GM23338 (cell line): ENCODE results near the gene KAT2B. TPM values are rescaled to one million over a fixed set of nuclear protein-coding genes. Genes with fewer than 3 reads are reported as not detected.

Source experiments
- ATAC-seq: fragments of 200-7000 bp; cut with Tn5 transposase; 3 replicates; pipeline ENCODE4 v1.9.1; 2020
- DNase-seq: peaks from one replicate; pipeline ENCODE4 v3.0.0-alpha.2; 2015; ENCODE audit warnings: low spot score
- H2AFZ ChIP-seq: fragments of 200-600 bp; sonication (generic); 2 replicates; pipeline ENCODE4 v1.8.0; 2016; ENCODE audit warnings: antibody characterized with exemption, mild to moderate bottlenecking, moderate library complexity
- H3F3A ChIP-seq: fragments of 200-600 bp; sonication (generic); replicated peaks from 2 replicates; pipeline ENCODE4 v1.8.0; 2017; ENCODE audit warnings: antibody characterized with exemption, mixed run types, low read depth
- H3K27ac ChIP-seq: fragments of 200-600 bp; sonication (generic); 2 replicates; pipeline ENCODE4 v1.6.1; 2016; ENCODE audit warnings: low read depth
- H3K27me3 ChIP-seq: fragments of 200-600 bp; sonication (generic); 2 replicates; pipeline ENCODE4 v1.8.0; 2016; ENCODE audit warnings: mild to moderate bottlenecking, mixed run types, moderate library complexity; ENCODE audit not compliant: insufficient read depth
- H3K36me3 ChIP-seq: fragments of 200-600 bp; sonication (generic); 2 replicates; pipeline ENCODE4 v1.8.0; 2016; ENCODE audit warnings: mild to moderate bottlenecking; ENCODE audit not compliant: insufficient read depth
- H3K4me1 ChIP-seq: fragments of 200-600 bp; sonication (generic); 2 replicates; pipeline ENCODE4 v1.8.0; 2016; ENCODE audit warnings: mild to moderate bottlenecking, moderate library complexity; ENCODE audit not compliant: insufficient read depth
- H3K4me2 ChIP-seq: fragments of 200-600 bp; sonication (generic); 2 replicates; pipeline ENCODE4 v1.7.1; 2017; ENCODE audit warnings: mixed run types
- H3K4me3 ChIP-seq: fragments of 200-600 bp; sonication (generic); 2 replicates; pipeline ENCODE4 v1.6.1; 2016; ENCODE audit warnings: mixed run types
- H3K79me2 ChIP-seq: fragments of 200-600 bp; sonication (generic); replicated peaks from 2 replicates; pipeline ENCODE4 v1.8.0; 2017; ENCODE audit warnings: mild to moderate bottlenecking; ENCODE audit not compliant: insufficient read depth
- H3K9me2 ChIP-seq: fragments of 200-600 bp; sonication (generic); 2 replicates; pipeline ENCODE4 v1.8.0; 2017; ENCODE audit not compliant: insufficient read depth
- H4K20me1 ChIP-seq: fragments of 200-600 bp; sonication (generic); replicated peaks from 2 replicates; pipeline ENCODE4 v1.8.0; 2017; ENCODE audit warnings: mild to moderate bottlenecking; ENCODE audit not compliant: insufficient read depth
- H3K27ac Mint-ChIP-seq: 2 replicates; pipeline ENCODE4 v1.8.0; 2020; ENCODE audit warnings: inconsistent platforms, mild to moderate bottlenecking, moderate library complexity, mixed read lengths
- H3K27me3 Mint-ChIP-seq: 3 replicates; pipeline ENCODE4 v1.8.0; 2022; ENCODE audit warnings: low read depth, mild to moderate bottlenecking, moderate library complexity, mixed read lengths, inconsistent platforms; ENCODE audit not compliant: insufficient read depth, poor library complexity
- H3K36me3 Mint-ChIP-seq: 3 replicates; pipeline ENCODE4 v1.8.0; 2021; ENCODE audit warnings: low read depth, mild to moderate bottlenecking, inconsistent platforms, moderate library complexity, mixed read lengths
- H3K4me1 Mint-ChIP-seq: 3 replicates; pipeline ENCODE4 v1.8.0; 2020; ENCODE audit warnings: mild to moderate bottlenecking, inconsistent platforms, mixed read lengths
- H3K4me3 Mint-ChIP-seq: 3 replicates; pipeline ENCODE4 v1.8.0; 2021; ENCODE audit warnings: moderate library complexity, mild to moderate bottlenecking, inconsistent platforms, mixed read lengths
- H3K9me3 Mint-ChIP-seq: 3 replicates; pipeline ENCODE4 v1.8.0; 2020; ENCODE audit warnings: moderate library complexity, mild to moderate bottlenecking, inconsistent platforms, mixed read lengths
- CREB1 ChIP-seq: fragments of 250-450 bp; sonication (Bioruptor Pico); IDR thresholded peaks from 2 replicates; pipeline ENCODE4 v1.5.0; 2020; ENCODE audit warnings: low read depth, mild to moderate bottlenecking, moderate library complexity
- EZH2phosphoT487 ChIP-seq: fragments of 200-600 bp; sonication (generic); IDR thresholded peaks from one replicate; pipeline ENCODE4 v1.8.1; 2018; ENCODE audit warnings: antibody characterized with exemption; ENCODE audit not compliant: unreplicated experiment
- JUNB ChIP-seq: IDR thresholded peaks from one replicate; pipeline ENCODE4 v1.6.1; 2016; ENCODE audit warnings: antibody characterized with exemption; ENCODE audit not compliant: unreplicated experiment
- NANOG ChIP-seq: IDR thresholded peaks from 2 replicates; pipeline ENCODE4 v1.6.1; 2016; ENCODE audit warnings: antibody characterized with exemption, borderline replicate concordance
- POLR2AphosphoS5 ChIP-seq: IDR thresholded peaks from 2 replicates; pipeline ENCODE4 v1.6.1; 2016; ENCODE audit warnings: antibody characterized with exemption, low read depth
- STAT1 ChIP-seq: IDR thresholded peaks from one replicate; pipeline ENCODE4 v1.6.1; 2016; ENCODE audit warnings: antibody characterized with exemption; ENCODE audit not compliant: unreplicated experiment
- ZNF114 ChIP-seq: fragments of 250-450 bp; sonication (Bioruptor Pico); IDR thresholded peaks from 2 replicates; pipeline ENCODE4 v1.5.0; 2020; ENCODE audit warnings: mild to moderate bottlenecking, moderate library complexity
- ZNF331 ChIP-seq: fragments of 250-450 bp; sonication (Bioruptor Pico); IDR thresholded peaks from 2 replicates; pipeline ENCODE4 v1.5.0; 2020; ENCODE audit warnings: low read depth, mild to moderate bottlenecking, moderate library complexity
- polyA plus RNA-seq: library from polyadenylated mRNA; unstranded; fragments of >200 nt; fragmentation: Nextera tagmentation; extraction: Ambion mirVana; gene quantifications from 2 replicates; pipeline ENCODE4 v1.2.1, GENCODE V29; 2016
- total RNA-seq: library from RNA; depleted of rRNA; stranded (reverse); fragments of >200 nt; shearing (Covaris generic); gene quantifications from 2 replicates; pipeline ENCODE4 v1.2.3, GENCODE V29; 2014
- TF ChIP-seq, protein P1 (sequence below): IDR thresholded peaks from one replicate; pipeline ENCODE4 v1.6.1; 2018; ENCODE audit warnings: antibody characterized with exemption; ENCODE audit not compliant: unreplicated experiment
- TF ChIP-seq, protein P2 (sequence below): fragments of 250-450 bp; sonication (Bioruptor Pico); IDR thresholded peaks from 2 replicates; pipeline ENCODE4 v1.5.0; 2020; ENCODE audit warnings: mild to moderate bottlenecking, moderate library complexity
- TF ChIP-seq, protein P3 (sequence below), 2 experiments: fragments of 200-600 bp in 1 of 2; sonication (generic) in 1 of 2; conservative IDR thresholded peaks; 2 replicates each; pipeline versions ENCODE4 v1.5.1 to v1.6.1; 2016 to 2017; ENCODE audit warnings: antibody characterized with exemption in 2 of 2, low read depth in 2 of 2, mild to moderate bottlenecking in 2 of 2, moderate library complexity in 1 of 2
- TF ChIP-seq, protein P4 (sequence below): IDR thresholded peaks from 2 replicates; pipeline ENCODE4 v1.6.1; 2016; ENCODE audit warnings: antibody characterized with exemption

Gene KAT2B
- total and polyA plus RNA-seq, 2 experiments from 2014 or later = 1.3 to 4.4 TPM

DNA sequence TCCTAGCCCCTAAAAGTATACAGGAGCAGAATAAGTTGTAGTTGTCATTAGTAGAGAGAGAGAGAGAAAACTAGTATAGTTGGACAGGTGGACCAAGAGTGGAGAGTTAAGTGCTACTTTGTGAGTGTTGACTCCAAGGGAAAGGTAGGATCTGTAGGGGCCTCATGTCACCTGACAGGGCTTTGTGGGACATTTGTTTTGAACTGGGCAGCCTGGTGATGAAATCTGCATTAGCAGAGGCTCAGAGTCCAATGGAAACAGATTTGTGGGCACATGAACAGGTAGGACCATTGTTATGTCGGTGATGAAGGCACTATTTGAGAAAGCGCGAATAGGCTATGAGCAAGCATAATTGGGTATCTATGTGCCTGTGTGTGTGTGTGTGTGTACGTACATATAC lies 102.3 kb downstream of the KAT2B start (continued):
- no peak for TF ChIP-seq CREB1 (CRISPR knock-in tag)
- no peak for TF ChIP-seq ZNF114 (CRISPR knock-in tag)
- TF ChIP-seq, protein P1, sequence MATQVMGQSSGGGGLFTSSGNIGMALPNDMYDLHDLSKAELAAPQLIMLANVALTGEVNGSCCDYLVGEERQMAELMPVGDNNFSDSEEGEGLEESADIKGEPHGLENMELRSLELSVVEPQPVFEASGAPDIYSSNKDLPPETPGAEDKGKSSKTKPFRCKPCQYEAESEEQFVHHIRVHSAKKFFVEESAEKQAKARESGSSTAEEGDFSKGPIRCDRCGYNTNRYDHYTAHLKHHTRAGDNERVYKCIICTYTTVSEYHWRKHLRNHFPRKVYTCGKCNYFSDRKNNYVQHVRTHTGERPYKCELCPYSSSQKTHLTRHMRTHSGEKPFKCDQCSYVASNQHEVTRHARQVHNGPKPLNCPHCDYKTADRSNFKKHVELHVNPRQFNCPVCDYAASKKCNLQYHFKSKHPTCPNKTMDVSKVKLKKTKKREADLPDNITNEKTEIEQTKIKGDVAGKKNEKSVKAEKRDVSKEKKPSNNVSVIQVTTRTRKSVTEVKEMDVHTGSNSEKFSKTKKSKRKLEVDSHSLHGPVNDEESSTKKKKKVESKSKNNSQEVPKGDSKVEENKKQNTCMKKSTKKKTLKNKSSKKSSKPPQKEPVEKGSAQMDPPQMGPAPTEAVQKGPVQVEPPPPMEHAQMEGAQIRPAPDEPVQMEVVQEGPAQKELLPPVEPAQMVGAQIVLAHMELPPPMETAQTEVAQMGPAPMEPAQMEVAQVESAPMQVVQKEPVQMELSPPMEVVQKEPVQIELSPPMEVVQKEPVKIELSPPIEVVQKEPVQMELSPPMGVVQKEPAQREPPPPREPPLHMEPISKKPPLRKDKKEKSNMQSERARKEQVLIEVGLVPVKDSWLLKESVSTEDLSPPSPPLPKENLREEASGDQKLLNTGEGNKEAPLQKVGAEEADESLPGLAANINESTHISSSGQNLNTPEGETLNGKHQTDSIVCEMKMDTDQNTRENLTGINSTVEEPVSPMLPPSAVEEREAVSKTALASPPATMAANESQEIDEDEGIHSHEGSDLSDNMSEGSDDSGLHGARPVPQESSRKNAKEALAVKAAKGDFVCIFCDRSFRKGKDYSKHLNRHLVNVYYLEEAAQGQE = no peak
- no peak for TF ChIP-seq ZNF331 (CRISPR knock-in tag)
- no peak for TF ChIP-seq JUNB
- no peak for TF ChIP-seq EZH2phosphoT487

DNA sequence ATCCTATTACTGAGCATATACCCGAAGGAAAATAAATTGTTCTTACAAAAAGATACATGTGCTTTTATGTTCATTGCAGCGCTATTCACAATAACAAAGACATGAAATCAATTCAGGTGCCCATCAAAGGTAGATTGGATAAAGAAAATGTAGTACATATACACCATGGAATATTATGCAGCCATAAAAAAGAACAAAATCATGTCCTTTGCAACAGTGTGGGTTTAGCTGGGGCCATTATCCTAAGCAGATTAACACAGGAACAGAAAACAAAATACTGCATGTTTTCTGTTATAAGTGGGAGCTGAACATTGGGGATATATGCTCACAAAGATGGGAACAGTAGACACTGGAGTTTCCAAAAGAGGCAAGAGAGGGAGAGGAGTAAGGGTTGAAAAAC lies 103.3 kb downstream of the KAT2B start:
- Mint-ChIP-seq H3K4me3 (no peak overlapping the region), H3K4me1 (peaks cover 10% of the 10 kb centered on the region), H3K27me3 (no peaks in the 10 kb centered on the region), H3K36me3 (no peaks in the 10 kb centered on the region), H3K9me3 (no peaks in the 10 kb centered on the region), H3K27ac (no peak overlapping the region)
- no peaks in the 10 kb centered on the region for H4K20me1 ChIP-seq
- H3K4me1 ChIP-seq = no peaks in the 10 kb centered on the region; the same call in 1 of the 2 replicates
- H3K4me2 ChIP-seq = no peak overlapping the region
- ATAC-seq = no peak
- no peaks in the 10 kb centered on the region for H3K9me2 ChIP-seq
- no peak overlapping the region for H3K4me3 ChIP-seq
- no peaks in the 10 kb centered on the region for H3K27me3 ChIP-seq
- no peak for DNase-seq
- H3K36me3 ChIP-seq = no peaks in the 10 kb centered on the region
- H3K79me2 ChIP-seq = no peaks in the 10 kb centered on the region
- H2AFZ ChIP-seq = no peak overlapping the region
- H3K27ac ChIP-seq = no peak overlapping the region
- no peaks in the 10 kb centered on the region for H3F3A ChIP-seq
- no peak for TF ChIP-seq ZNF331 (CRISPR knock-in tag)
- no peak for TF ChIP-seq POLR2AphosphoS5
- TF ChIP-seq CREB1 (CRISPR knock-in tag) = no peak
- TF ChIP-seq, protein P2, sequence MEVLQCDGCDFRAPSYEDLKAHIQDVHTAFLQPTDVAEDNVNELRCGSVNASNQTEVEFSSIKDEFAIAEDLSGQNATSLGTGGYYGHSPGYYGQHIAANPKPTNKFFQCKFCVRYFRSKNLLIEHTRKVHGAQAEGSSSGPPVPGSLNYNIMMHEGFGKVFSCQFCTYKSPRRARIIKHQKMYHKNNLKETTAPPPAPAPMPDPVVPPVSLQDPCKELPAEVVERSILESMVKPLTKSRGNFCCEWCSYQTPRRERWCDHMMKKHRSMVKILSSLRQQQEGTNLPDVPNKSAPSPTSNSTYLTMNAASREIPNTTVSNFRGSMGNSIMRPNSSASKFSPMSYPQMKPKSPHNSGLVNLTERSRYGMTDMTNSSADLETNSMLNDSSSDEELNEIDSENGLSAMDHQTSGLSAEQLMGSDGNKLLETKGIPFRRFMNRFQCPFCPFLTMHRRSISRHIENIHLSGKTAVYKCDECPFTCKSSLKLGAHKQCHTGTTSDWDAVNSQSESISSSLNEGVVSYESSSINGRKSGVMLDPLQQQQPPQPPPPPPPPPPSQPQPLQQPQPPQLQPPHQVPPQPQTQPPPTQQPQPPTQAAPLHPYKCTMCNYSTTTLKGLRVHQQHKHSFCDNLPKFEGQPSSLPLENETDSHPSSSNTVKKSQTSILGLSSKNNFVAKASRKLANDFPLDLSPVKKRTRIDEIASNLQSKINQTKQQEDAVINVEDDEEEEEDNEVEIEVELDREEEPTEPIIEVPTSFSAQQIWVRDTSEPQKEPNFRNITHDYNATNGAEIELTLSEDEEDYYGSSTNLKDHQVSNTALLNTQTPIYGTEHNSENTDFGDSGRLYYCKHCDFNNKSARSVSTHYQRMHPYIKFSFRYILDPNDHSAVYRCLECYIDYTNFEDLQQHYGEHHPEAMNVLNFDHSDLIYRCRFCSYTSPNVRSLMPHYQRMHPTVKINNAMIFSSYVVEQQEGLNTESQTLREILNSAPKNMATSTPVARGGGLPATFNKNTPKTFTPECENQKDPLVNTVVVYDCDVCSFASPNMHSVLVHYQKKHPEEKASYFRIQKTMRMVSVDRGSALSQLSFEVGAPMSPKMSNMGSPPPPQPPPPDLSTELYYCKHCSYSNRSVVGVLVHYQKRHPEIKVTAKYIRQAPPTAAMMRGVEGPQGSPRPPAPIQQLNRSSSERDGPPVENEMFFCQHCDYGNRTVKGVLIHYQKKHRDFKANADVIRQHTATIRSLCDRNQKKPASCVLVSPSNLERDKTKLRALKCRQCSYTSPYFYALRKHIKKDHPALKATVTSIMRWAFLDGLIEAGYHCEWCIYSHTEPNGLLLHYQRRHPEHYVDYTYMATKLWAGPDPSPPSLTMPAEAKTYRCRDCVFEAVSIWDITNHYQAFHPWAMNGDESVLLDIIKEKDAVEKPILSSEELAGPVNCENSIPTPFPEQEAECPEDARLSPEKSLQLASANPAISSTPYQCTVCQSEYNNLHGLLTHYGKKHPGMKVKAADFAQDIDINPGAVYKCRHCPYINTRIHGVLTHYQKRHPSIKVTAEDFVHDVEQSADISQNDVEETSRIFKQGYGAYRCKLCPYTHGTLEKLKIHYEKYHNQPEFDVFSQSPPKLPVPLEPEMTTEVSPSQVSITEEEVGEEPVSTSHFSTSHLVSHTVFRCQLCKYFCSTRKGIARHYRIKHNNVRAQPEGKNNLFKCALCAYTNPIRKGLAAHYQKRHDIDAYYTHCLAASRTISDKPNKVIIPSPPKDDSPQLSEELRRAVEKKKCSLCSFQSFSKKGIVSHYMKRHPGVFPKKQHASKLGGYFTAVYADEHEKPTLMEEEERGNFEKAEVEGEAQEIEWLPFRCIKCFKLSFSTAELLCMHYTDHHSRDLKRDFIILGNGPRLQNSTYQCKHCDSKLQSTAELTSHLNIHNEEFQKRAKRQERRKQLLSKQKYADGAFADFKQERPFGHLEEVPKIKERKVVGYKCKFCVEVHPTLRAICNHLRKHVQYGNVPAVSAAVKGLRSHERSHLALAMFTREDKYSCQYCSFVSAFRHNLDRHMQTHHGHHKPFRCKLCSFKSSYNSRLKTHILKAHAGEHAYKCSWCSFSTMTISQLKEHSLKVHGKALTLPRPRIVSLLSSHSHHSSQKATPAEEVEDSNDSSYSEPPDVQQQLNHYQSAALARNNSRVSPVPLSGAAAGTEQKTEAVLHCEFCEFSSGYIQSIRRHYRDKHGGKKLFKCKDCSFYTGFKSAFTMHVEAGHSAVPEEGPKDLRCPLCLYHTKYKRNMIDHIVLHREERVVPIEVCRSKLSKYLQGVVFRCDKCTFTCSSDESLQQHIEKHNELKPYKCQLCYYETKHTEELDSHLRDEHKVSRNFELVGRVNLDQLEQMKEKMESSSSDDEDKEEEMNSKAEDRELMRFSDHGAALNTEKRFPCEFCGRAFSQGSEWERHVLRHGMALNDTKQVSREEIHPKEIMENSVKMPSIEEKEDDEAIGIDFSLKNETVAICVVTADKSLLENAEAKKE = no peak
- TF ChIP-seq JUNB = no peak
- no peak for TF ChIP-seq EZH2phosphoT487
- no peak for TF ChIP-seq ZNF114 (CRISPR knock-in tag)
- TF ChIP-seq, protein P3, sequence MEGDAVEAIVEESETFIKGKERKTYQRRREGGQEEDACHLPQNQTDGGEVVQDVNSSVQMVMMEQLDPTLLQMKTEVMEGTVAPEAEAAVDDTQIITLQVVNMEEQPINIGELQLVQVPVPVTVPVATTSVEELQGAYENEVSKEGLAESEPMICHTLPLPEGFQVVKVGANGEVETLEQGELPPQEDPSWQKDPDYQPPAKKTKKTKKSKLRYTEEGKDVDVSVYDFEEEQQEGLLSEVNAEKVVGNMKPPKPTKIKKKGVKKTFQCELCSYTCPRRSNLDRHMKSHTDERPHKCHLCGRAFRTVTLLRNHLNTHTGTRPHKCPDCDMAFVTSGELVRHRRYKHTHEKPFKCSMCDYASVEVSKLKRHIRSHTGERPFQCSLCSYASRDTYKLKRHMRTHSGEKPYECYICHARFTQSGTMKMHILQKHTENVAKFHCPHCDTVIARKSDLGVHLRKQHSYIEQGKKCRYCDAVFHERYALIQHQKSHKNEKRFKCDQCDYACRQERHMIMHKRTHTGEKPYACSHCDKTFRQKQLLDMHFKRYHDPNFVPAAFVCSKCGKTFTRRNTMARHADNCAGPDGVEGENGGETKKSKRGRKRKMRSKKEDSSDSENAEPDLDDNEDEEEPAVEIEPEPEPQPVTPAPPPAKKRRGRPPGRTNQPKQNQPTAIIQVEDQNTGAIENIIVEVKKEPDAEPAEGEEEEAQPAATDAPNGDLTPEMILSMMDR (conservative IDR thresholded peaks at IDR 0.05; ENCODE audit: low read depth in 2 of 2) = no peak
- TF ChIP-seq, protein P4, sequence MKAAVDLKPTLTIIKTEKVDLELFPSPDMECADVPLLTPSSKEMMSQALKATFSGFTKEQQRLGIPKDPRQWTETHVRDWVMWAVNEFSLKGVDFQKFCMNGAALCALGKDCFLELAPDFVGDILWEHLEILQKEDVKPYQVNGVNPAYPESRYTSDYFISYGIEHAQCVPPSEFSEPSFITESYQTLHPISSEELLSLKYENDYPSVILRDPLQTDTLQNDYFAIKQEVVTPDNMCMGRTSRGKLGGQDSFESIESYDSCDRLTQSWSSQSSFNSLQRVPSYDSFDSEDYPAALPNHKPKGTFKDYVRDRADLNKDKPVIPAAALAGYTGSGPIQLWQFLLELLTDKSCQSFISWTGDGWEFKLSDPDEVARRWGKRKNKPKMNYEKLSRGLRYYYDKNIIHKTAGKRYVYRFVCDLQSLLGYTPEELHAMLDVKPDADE = no peak
- no peak for TF ChIP-seq NANOG
- no peak for TF ChIP-seq STAT1
